Measurements from ENCODE around the gene NPLOC4.

Gene NPLOC4

GRCh38 chr17:81652906-81653771 lies 16.2 kb upstream of the NPLOC4 start:
- peak overlapping the region; percentile 34 for H3K4me3 ChIP-seq (ENCODE audit: low read depth, low read length)
- no peak for TF ChIP-seq CTCF (IDR thresholded peaks at IDR 0.05; ENCODE audit: borderline replicate concordance, insufficient read depth, low read depth, low read length)

- H3K4me3 ChIP-seq (ENCODE audit: low read depth, low read length) = no peak overlapping the region
- TF ChIP-seq CTCF (IDR thresholded peaks at IDR 0.05; ENCODE audit: borderline replicate concordance, insufficient read depth, low read depth, low read length) = no peak
These were observed 14.8 kb upstream of the NPLOC4 start for GRCh38 chr17:81651692-81652091.

GRCh38 chr17:81650951-81651350 lies 14.0 kb upstream of the NPLOC4 start:
- TF ChIP-seq CTCF (IDR thresholded peaks at IDR 0.05; ENCODE audit: borderline replicate concordance, insufficient read depth, low read depth, low read length) = no peak

GRCh38 chr17:81648707-81649085 lies 11.8 kb upstream of the NPLOC4 start:
- no peak for TF ChIP-seq CTCF (IDR thresholded peaks at IDR 0.05; ENCODE audit: borderline replicate concordance, insufficient read depth, low read depth, low read length)
- no peak overlapping the region for H3K4me3 ChIP-seq (ENCODE audit: low read depth, low read length)

More at GRCh38 chr17:81650951-81651350, 14.0 kb upstream of the NPLOC4 start:
- H3K4me3 ChIP-seq (ENCODE audit: low read depth, low read length) = no peak overlapping the region

GRCh38 chr17:81648013-81648706 lies 11.2 kb upstream of the NPLOC4 start:
- H3K4me3 ChIP-seq (ENCODE audit: low read depth, low read length) = no peak overlapping the region
- TF ChIP-seq CTCF (IDR thresholded peaks at IDR 0.05; ENCODE audit: borderline replicate concordance, insufficient read depth, low read depth, low read length) = no peak

GRCh38 chr17:81647640-81648012 lies 10.7 kb upstream of the NPLOC4 start:
- no peak for TF ChIP-seq CTCF (IDR thresholded peaks at IDR 0.05; ENCODE audit: borderline replicate concordance, insufficient read depth, low read depth, low read length)
- no peak overlapping the region for H3K4me3 ChIP-seq (ENCODE audit: low read depth, low read length)
